Tibial nerve (tissue), 3 donors: ENCODE results near the gene TNXB.
"Not testable (repeated sequence)": the region's sequence is repeated elsewhere in the genome, so short reads cannot be mapped to it uniquely, and the experiment has no call there.

Source experiments
- POLR2A ChIP-seq, 2 donors: fragments of 450-650 bp; IDR thresholded peaks; one replicate each; pipeline ENCODE4 v1.6.1; 2017; ENCODE audit warnings: antibody characterized with exemption in 2 of 2, mild to moderate bottlenecking in 2 of 2, moderate library complexity in 2 of 2
- TF ChIP-seq, protein P1 (sequence below), 5 experiments: fragments of 200-600 bp in 3 of 5; fragments of 450-650 bp in 2 of 5; sonication (generic) in 3 of 5; IDR thresholded peaks; one replicate each; pipeline ENCODE4 v1.5.1; 2016 to 2019; ENCODE audit warnings: antibody characterized with exemption in 5 of 5, mild to moderate bottlenecking in 3 of 5, moderate library complexity in 2 of 5

DNA sequence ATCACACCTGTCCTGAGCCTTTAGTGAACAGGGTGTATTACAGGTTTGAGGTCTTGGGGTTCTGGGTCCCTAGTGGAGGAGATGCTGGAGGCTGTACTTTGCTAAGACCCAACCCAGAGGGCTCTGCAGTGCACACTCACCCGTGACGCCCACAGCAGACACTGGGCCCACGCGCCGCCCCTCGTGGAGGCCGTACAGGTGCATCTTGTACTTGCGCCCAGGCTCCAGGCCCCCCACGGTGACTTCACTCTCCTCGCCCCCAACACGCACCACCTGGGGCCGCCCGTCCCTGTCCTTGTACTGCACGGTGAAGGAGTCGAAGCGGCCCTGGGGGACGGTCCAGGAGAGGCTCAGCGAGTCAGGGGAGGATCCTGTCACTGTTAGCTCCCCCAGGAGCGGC is 41.6 kb downstream of the TNXB start:
- TF ChIP-seq, protein P1, sequence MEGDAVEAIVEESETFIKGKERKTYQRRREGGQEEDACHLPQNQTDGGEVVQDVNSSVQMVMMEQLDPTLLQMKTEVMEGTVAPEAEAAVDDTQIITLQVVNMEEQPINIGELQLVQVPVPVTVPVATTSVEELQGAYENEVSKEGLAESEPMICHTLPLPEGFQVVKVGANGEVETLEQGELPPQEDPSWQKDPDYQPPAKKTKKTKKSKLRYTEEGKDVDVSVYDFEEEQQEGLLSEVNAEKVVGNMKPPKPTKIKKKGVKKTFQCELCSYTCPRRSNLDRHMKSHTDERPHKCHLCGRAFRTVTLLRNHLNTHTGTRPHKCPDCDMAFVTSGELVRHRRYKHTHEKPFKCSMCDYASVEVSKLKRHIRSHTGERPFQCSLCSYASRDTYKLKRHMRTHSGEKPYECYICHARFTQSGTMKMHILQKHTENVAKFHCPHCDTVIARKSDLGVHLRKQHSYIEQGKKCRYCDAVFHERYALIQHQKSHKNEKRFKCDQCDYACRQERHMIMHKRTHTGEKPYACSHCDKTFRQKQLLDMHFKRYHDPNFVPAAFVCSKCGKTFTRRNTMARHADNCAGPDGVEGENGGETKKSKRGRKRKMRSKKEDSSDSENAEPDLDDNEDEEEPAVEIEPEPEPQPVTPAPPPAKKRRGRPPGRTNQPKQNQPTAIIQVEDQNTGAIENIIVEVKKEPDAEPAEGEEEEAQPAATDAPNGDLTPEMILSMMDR (IDR thresholded peaks at IDR 0.05) = not testable (repeated sequence)
- TF ChIP-seq POLR2A (IDR thresholded peaks at IDR 0.05) = not testable (repeated sequence)
